AML-193 (cell line): ENCODE measurements around the gene MUC5B.

Experiments used
- DNase-seq, 2 experiments: peaks; one replicate each; lab custom pipeline; 2025; lab: John Stamatoyannopoulos, UW

The MUC5B gene

DNA sequence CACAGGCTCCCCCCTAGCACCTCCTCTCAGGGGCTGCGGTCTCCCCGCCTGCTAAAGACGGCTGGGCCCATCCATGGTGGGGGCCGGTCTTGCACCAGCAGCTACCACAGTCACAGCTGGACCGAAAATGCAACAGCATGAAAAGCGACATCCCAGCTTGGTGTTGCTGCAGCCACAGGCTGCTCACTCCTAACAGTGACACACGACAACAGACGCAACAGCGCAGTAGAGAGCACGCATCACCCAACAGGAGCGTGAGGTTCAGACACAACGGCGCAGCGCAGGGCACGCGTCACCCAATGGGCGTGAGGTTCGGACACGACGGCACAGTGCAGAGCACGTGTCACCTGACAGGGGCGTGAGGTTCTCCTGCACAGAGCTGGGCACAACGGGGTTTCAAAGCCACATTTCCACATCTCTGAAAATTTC is 62.5 kb downstream of the MUC5B start:
- DNase-seq, result no peak

DNA sequence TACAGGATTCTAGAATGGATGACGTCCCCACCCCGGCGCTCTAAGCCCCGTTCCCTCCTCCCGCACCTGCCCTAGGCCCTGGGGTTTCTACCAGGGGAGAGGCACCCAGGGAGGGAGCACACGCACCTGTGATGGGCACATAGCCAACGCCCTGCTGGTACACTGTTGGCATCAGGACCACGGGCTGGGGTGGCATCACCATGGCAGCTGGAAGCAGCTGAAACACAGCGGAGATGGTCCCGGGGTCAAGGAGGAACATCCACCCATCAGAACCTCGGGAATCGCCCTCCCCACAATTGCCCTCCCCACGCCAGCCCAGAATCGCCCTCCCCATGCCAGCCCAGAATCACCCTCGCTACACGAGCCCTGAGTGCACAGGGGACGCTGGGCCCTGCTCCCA is 63.0 kb downstream of the MUC5B start:
- no peak for DNase-seq

DNA sequence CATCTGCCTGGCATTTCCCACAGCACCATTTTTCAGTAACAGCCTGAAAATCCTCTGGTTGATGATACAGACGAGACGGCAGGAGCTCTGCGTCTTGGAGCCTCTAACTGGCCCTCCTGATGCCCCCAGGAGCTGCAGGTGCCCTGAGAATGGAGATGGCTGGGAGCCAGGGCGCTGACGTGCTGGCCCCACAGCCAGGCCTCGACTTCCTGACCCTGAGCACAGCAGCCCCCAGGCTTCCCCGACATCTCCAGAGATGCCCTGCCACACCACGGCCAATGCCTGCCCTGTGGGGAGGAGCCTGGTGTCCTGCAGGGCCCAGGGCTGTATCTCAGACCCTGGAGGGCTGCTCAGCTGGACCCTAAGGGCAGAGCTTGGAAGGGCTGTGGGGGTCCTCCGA is 65.1 kb downstream of the MUC5B start:
- DNase-seq, result no peak

DNA sequence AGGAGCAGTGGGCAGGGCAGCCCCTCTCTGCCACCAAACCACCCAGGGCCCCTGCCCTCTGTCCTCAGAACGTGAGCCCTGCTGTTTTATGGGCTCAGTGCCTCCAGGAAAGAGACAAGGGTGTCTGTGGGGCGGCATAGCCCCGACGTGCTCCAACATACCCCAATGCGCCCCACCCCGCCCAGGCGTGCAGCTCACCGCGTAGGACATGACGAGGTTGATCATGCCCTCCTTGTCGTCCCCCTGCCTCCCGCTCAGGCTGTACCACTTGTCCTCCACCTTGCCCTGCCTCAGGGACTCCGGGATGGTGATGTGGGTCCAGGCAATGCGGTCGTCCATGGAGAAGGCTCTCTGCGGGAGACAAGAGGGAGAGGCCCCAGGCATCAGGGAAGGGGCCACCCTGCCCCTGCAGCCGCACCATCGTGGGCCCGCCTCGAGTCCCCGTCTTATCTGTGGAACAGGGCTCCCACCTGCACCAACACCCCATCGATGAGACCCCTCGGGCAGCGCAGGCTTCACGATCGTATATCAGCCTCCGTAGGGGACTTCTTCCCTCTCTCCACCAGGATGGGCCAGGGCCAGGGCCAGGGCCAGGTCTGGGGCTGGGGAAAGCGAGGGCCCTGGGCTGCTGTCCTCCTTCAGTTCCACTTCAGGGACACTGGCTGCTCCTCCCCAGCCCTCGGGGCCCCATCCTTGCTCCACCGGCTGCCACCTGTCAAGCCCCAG is 65.7 kb downstream of the MUC5B start:
- no peak for DNase-seq

DNA sequence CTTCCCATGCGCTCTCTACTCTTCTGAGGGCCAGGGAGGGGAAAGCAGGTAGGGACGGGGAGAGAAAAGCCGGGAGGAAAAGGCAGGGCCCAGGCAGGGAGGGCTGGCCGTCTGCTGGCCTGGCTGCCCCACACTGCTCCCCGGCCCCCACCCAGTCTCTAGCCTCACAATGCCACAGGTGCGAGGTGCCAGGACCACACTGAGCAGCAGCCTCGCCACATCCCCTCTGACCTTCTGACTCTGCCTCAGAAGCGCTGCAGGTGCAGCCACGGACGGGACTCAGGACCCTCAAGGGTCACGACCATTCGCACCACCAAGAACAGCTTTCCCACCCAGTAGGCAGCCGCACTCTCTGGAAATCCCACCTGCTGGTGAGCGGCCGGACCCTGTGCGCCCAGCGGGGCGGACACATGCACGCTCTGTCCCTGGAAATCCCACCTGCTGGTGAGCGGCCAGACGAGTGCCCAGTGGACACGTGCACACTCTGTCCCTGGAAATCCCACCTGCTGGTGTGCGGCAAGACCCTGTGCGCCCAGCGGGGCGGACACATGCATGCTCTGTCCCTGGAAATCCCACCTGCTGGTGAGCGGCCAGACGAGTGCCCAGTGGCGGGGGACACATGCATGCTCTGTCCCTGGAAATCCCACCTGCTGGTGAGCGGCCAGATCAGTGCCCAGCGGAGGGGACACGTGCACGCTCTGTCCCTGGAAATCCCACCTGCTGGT is 66.5 kb downstream of the MUC5B start:
- no peak for DNase-seq

DNA sequence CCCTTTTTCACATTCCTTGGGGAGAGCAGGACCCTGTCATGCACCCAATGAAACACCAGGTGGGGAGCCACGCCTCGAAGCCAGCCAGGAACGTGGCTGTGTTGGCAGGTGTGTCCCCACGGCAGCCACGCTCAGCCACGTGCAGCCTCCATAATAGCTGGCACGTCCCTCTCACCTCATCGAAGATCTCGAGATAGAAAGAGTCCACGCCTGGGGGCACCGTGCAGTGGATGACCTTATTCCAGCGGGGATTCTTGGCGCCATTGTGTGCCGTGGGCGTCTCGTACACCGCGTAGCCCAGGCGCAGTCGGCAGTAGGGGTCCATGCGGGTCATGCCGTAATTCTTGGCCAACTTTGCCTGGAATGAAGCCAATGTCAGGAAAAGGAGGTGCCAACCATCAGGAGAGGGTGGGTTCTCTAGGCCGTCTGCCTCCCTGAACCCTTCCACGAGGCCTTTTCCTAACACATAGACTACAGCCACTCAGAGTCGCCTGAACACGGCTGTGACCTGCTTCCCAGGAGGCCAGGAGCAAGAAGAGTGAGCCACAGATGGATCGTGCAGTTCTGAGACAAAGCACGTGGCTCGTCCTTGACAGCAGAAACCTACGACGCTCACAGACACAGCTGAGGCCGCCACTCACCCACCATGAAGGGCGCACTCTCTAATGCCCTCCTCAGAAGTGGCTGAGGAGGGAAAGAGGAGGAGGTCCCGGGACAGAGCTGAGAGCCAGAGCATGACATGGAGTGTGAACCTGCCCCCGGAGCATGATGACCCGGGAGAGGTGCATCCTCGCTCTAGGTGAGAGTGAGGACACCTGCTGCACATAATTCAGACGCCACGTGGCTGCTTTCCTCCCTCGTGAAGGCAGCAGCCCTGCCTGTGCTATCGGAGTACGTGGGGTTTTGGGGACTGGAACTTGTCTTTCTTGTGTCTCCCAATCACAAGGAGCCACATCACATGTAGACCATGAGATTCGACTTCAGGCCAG is 67.5 kb downstream of the MUC5B start:
- DNase-seq, result no peak

DNA sequence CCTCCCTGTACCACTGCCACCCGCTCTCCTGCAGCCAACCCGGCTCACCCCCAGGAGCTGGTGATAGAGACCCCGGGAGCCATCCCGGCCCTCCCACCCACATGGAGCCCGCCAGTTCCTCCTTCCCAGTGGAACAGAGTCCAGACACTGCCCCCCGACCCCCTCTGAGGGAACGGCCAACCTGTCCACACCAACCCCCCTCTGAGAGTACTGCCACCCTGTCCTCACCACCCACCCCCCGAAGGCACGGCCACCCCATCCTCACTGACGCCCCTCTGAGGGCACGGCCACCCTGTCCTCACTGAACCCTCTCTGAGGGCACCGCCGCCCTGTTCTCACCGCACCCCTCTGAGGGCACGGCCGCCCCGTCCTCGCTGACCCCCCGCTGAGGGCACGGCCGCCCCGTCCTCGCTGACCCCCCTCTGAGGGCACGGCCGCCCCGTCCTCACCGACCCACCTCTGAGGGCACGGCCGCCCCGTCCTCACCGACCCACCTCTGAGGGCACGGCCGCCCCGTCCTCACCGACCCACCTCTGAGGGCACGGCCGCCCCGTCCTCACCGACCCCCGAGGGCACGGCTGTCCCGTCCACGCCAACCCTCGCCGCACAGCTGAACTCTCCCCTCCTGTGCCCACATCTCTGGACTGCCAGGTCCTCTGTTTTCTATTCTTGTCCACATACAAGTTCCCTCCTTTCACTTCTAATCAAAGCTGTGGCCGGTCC is 68.6 kb downstream of the MUC5B start:
- no peak for DNase-seq

DNA sequence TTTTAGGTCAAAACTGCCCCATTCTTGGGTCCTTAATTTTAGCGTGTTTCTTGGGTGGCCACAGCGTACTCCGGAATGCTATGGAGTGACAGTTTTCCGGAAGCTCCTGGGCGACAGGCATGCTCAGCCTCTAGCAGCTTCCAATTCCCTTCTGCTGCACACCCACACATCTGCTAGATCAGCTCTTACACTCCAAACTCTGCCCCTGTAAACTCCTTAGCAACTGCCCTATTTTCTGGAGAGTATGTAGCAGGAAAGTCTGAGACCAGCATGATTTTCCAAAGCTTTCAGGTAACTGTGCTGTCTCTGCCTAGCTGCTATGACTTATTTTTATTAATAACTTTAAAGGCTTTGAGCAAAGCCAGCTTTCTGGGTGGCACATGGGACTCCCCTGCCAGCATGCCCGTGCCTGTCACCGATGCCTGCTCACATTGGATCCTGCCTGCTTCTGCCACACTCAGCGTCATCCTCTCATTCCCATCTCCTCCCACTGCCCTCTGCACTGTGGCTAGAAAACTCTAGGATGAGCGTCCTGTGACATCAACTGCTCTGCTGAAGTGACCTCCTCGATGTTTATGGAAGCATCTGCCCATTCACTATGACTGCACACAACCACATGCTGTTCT is 69.3 kb downstream of the MUC5B start:
- no peak for DNase-seq

DNA sequence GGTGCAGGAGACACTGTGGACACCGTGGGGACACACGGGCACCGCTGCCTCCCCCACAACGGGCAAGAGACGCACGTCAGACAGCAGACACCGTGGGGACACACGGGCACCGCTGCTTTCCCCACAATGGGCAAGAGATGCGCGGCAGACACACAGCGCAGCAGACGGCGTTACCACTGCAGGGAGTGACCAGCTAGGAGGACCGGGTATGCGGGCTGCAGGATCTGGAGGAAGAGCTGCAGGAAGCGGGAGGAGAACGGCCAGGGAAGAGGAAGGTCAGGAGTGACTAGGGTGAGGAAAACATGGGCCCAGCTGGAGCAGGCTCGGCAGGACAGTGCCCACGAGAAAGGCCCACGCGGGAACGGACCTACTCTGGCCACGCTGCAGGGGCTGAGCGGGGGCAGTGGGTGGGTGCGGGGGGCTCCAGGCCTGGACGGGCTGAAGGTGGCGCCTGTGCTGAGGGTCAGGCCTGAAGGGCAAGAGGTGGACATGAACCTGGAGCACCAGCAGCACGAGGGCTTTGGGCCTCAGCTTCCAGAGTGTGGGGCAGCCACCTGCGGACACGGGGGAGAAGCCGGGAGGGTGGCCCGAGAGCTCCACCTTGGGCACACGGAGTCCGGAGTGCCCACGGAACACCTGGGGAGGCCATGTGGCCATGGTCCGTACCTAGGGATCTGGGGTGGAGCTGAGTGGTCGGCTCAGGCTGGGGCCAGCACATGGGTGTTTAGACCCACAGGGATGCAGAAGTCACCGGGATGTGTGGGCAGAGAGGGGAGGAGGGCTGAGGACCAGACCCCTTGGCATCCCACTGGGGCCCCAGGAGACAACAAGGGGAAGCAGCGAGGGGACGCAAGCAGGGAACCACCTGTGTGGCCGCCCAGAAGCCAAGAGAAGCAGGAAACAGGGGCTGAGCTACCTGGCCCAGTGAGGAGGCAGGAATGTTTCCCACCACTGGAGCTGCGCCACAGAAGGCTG is 70.1 kb downstream of the MUC5B start:
- no peak for DNase-seq

DNA sequence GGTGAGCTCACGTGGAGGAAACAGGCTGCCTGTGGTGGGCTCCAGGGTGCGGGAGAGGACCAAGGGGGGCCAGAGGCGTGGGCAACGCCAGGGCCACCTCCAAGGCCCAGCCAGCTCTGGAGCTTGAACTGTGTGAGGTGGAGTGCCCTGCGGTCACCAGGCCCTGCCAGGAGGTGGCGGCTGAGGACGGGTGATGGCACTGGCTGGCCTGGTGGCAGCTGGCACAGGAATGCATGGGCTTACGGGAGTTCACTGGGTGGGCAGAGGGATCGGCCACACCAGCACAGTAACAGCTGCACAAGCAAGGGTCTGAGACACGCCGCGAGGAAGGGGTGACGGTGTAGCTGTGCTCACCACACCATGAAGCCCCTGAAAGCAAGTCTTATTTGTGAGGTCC is 70.8 kb downstream of the MUC5B start:
- DNase-seq, result peak in 1 of 2 experiments; percentile 17

DNA sequence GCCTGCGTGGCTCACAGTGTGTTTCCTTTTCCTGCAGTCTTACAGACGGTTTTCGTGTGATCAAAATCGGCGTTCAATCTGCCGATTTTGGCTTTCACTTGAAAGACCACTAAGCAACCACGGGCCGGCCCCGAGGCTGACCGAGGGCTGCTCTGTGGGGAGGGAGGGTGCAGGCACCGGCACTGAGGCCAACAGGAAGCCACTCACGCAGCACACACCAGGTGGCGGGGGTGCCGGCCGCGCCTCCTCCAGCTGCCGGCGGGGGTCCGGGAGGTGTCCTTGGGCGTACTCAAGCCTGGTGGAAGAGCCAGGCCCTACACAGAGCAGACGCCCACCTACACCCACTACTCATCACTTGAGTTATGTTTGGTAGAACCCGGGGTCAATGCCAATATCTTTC is 72.2 kb downstream of the MUC5B start:
- no peak for DNase-seq

DNA sequence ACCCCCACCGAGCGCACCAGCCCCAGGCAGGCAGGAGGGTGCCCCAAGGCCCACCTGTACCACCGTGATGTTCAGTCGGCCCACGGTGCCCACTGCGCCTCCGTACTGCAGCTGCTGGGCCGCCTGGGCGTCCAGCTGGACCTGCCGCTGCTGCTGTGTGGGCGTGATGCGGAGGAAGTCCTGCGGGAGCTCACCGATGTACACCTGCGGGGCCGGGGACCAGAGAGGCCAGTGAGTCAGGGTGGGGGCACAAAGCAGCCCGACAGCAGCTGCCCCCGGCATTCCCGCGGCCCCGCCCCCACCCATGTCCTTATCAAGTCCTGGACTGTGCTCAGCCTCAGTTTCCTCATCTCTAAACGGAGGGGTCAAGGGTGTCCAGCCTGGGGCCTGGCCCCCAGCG is 72.7 kb downstream of the MUC5B start:
- no peak for DNase-seq

DNA sequence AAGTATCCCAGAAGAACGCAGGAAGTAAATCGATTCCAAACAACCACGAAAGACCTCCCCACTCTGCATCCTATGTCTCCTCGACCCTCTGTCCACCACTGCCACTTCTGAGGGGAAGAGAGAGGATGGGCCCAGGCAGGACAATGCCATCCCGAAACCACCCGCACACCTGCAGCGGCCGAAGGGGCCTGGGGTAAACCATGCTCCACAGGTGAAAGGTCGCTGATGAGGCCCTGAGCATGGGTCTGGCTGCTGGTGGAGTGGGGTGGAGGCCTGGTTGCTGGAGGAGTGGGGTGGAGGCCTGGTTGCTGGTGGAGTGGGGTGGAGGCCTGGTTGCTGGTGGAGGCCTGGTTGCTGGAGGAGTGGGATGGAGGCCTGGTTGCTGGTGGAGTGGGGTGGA is 73.4 kb downstream of the MUC5B start:
- DNase-seq, result no peak

DNA sequence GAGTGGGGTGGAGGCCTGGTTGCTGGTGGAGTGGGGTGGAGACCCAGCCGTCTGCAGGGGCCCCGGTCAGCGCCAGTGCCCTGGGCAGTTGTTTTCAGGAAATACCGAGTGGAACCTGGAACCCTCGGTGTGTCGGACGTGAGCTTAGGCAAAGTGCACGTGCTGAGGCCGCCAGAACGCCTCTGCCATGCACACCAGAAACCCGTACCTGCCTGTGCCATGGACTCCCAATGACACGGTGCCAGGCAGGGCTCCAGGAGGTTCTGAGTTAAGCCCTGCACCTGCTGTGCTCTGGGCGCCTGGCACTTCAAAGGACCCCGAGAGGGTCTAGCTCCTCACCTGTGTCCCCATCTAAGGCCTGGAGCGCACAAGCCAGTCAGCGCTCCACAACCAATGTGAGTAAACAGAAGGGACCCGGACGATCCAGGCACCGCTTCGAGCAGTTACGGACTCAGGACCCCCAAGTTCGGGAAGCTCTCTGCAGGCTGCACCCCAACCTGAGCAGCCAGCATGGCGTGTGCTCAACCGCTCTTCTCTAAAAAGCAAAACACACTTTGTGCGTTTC is 74.2 kb downstream of the MUC5B start:
- no peak for DNase-seq

DNA sequence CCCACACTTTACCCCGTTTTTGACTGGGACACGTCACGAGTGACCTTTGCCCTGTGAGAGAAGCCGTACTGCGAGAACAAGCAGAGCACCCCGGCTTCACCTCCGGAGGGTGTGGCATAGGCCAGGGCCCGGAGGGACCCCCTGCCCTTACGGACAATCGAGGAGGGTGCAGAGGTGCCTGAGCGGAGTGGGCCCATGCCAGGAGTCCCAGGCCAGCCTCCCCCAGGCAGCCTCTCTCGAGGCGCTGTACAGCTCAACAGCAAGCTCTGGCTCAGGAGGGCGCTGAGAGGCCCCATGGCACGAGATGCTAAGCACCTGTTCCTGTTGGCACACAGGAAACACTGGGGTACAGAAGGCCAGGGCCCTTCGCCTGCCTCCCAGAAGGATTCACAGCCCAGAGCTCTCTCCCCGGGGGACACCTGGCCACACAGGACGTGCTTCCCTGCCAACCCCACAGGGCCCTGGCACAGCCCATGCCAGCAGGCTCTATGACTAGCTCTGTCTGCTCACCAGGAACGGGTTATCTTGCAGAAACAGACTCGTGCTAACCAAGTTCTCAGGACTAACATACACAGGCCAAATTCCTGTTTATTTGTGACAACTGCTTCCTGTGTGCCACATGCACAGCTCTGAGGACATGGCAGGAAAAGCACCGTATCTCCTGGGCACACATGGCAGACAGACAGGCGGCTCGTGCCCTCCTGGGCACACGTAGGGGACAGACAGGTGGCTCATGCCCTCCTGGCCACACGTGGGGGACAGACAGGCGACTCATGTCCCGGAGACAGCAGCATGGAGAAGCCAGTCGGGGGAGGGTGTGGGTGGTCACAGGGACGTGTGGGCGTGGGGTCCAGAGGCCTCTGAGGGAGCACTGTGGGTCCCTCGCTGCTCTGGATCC is 75.0 kb downstream of the MUC5B start:
- no peak for DNase-seq

DNA sequence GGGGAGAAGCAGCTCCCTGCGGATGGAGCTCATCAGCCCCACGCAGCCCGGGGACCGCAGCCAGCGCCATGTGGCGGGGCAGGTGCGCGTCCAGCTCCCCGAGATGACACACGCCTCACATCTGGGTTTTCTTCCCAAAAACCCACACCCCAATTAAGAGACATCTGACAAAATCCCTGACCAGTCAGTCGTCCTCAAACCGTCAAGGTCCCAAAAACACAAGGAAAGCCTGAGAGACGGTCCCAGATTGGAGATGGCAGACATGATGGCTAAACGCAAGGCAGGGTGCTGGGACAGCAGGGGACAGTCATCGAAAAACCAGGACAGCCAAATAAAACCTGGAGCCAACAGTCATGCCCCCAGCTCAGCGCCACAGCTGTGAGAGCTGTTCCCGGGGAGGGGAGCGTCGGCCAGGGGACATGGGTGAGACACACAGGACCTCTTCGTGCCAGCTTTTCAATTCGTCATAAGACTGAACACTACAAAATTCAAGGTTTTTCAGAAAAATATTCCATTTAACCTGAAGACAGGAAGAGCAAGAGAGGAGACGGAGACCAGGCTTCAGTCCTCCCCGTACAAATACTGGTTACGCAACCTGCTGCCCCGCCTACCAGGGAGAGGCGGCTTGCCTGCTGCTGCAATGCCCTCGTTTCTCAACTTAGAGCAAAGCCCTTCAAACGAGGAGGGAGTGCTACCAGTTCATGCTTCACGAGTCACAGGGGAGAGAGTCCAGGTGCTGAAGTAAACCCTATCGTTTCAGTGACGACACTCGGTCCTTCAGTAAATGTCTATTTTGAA is 76.0 kb downstream of the MUC5B start:
- peak; percentile 79 to 83 for DNase-seq

DNA sequence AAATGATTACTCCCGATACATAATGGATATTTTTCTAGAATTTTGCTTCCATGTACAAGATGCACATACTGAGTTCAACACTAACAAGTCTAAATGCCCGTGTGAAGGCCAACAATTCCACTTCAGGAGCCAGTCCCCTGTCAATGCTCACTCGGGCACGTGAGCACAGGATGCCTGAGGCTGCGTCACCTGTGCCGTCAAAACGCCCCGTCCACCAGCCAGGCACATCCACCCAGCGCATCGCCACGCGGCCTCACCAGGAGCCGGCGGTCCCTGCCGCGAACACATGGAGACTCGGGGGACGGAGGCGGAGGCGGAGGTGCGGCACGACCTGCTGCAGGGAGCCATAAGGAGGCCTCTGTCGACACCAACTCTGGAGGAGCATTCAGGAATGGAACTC is 76.8 kb downstream of the MUC5B start:
- no peak for DNase-seq

DNA sequence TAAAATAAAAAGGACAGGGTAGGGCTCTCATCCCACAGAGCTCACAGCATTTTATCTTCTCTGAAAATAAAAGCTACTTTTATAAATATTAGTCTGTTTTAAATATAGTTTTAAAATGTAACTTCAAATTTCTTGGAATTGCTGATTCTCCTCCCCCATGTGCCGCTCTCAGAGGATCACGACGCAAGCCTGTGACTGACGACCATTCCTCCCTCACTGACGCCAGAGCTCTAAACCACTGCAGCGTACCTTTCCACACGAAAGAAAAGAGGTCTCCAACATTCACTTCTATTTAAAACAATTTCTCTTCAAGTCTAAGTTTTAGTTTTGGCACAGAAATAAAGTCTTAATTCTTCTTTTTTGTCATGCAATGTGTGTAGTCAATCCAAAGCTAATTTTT is 77.3 kb downstream of the MUC5B start:
- DNase-seq, result no peak
